HepG2 (cell line): ENCODE measurements around the gene ZNF512B. TPM values are rescaled to one million over a fixed set of nuclear protein-coding genes. Genes with fewer than 3 reads are reported as not detected.

Experiments used
- ATAC-seq: fragments of 200-7000 bp; cut with Tn5 transposase; 3 replicates; pipeline ENCODE4 v1.9.1; 2020; ENCODE audit warnings: mild to moderate bottlenecking, moderate library complexity
- BruUV-seq: library from RNA; stranded (reverse); fragments of 400-500 nt; replicated peaks from 2 replicates; lab custom pipeline; 2021; lab: Mats Ljungman, UMichigan
- CTCF ChIA-PET: fragments of 300-600 bp; formaldehyde crosslinking; extraction: SDS; loops from one replicate; lab custom pipeline; 2021; ENCODE audit warnings: low total read pairs, inconsistent platforms, low intra/inter-chr PET ratio; lab: Yijun Ruan, JAX
- POLR2A ChIA-PET: fragments of 350-600 bp; sonication (Branson Sonifier 250); formaldehyde crosslinking; loops from one replicate; lab custom pipeline; 2020; ENCODE audit warnings: antibody characterized with exemption, inconsistent platforms; lab: Yijun Ruan, JAX
- DNase-seq: peaks from one replicate; pipeline ENCODE4 v3.0.0-alpha.2; 2015; ENCODE audit warnings: low spot score
- FAIRE-seq: peaks from 3 replicates; lab custom pipeline; 2011; peaks lifted over from hg19 to GRCh38; lab: Jason Lieb, UNC
- H2AFZ ChIP-seq: one replicate; pipeline ENCODE4 v1.6.1; 2011; ENCODE audit warnings: low read length, inconsistent platforms
- H3K27ac ChIP-seq: fragments of 300-600 bp; 3 replicates; pipeline ENCODE4 v1.8.0; 2011; ENCODE audit warnings: mixed run types, mild to moderate bottlenecking, mixed read lengths, low read length, inconsistent platforms; ENCODE audit not compliant: insufficient read depth; ENCODE audit errors: extremely low read length
- H3K27me3 ChIP-seq, 2 experiments: fragments of 200-600 bp in 1 of 2; 2 replicates in 1 of 2; 3 replicates in 1 of 2; pipeline versions ENCODE4 v1.6.0 to v1.8.0; 2011; ENCODE audit warnings: low read length in 2 of 2, mild to moderate bottlenecking in 2 of 2, moderate library complexity in 2 of 2, inconsistent platforms in 1 of 2; ENCODE audit not compliant: insufficient read depth in 2 of 2, control insufficient read depth in 1 of 2
- H3K36me3 ChIP-seq, 2 experiments: fragments of 200-600 bp in 1 of 2; replicated peaks in 1 of 2; 2 replicates in 1 of 2; 3 replicates in 1 of 2; pipeline versions ENCODE4 v1.5.1 to v1.8.0; 2011; ENCODE audit warnings: low read length in 2 of 2, inconsistent platforms in 1 of 2; ENCODE audit not compliant: insufficient read depth in 2 of 2, control insufficient read depth in 1 of 2
- H3K4me1 ChIP-seq: 2 replicates; pipeline ENCODE4 v1.5.1; 2012; ENCODE audit warnings: low read length, inconsistent platforms; ENCODE audit not compliant: insufficient read depth
- H3K4me2 ChIP-seq: 2 replicates; pipeline ENCODE4 v1.6.0; 2011; ENCODE audit warnings: low read depth, low read length, inconsistent platforms
- H3K4me3 ChIP-seq, 3 experiments: fragments of 200-600 bp in 1 of 3; sonication (generic), shearing (Covaris generic) in 1 of 3; replicated peaks in 1 of 3; 2 replicates each; pipeline ENCODE4 v1.5.1; 2011 to 2016; ENCODE audit warnings: low read length in 3 of 3, inconsistent platforms in 2 of 3, low read depth in 2 of 3, mild to moderate bottlenecking in 2 of 3, control low read depth in 1 of 3, mixed read lengths in 1 of 3; ENCODE audit not compliant: insufficient read depth in 1 of 3
- H3K79me2 ChIP-seq: one replicate; pipeline ENCODE4 v1.6.1; 2011; ENCODE audit warnings: low read length, inconsistent platforms; ENCODE audit not compliant: insufficient read depth
- H3K9ac ChIP-seq: 2 replicates; pipeline ENCODE4 v1.6.0; 2011; ENCODE audit warnings: mild to moderate bottlenecking, low read depth, low read length, inconsistent platforms; ENCODE audit not compliant: insufficient read depth
- H3K9me3 ChIP-seq: 2 replicates; pipeline ENCODE4 v1.5.1; 2012; ENCODE audit warnings: mild to moderate bottlenecking, low read length
- H4K20me1 ChIP-seq: 2 replicates; pipeline ENCODE4 v1.6.0; 2011; ENCODE audit warnings: inconsistent platforms, mild to moderate bottlenecking, low read length, moderate library complexity; ENCODE audit not compliant: insufficient read depth
- CHCHD3 ChIP-seq: sonication (generic); formaldehyde crosslinking; IDR thresholded peaks from 2 replicates; pipeline ENCODE4 v1.8.0; 2022; ENCODE audit warnings: mild to moderate bottlenecking, missing genetic modification reagents, moderate library complexity
- FOXK1 ChIP-seq: sonication (generic); formaldehyde crosslinking; IDR thresholded peaks from 2 replicates; pipeline ENCODE4 v1.4.0; 2020; ENCODE audit warnings: low read depth, missing genetic modification reagents, borderline replicate concordance
- HMG20A ChIP-seq: IDR thresholded peaks from 2 replicates; pipeline ENCODE4 v1.6.1; 2016; ENCODE audit warnings: borderline replicate concordance
- SYNCRIP ChIP-seq: fragments of 200-400 bp; formaldehyde crosslinking; IDR thresholded peaks from 2 replicates; pipeline ENCODE4 v1.6.1; 2018; ENCODE audit warnings: mild to moderate bottlenecking, low read depth, low read length; ENCODE audit not compliant: insufficient read depth
- ZNF563 ChIP-seq: sonication (generic); formaldehyde crosslinking; IDR thresholded peaks from 2 replicates; pipeline ENCODE4 v1.8.0; 2022; ENCODE audit warnings: mild to moderate bottlenecking, moderate library complexity, missing genetic modification reagents
- WGBS: methylation state at CpG from one replicate; pipeline ENCODE4 v1.1.6; 2017; ENCODE audit warnings: low lambda C conversion rate; 5-methylcytosine and 5-hydroxymethylcytosine counted together
- in situ Hi-C: cut with HindIII; loops from 2 replicates; pipeline ENCODE4 v1.10.0; 2017; ENCODE audit warnings: low pct_unique_long_range_greater_than_20kb; ENCODE audit not compliant: extremely low pct_ligation_motif_present
- intact Hi-C: fragments of 100-400 bp; cut with micrococcal nuclease; formaldehyde crosslinking; loops from one replicate; pipeline ENCODE4 v1.10.0; 2022; ENCODE audit not compliant: unreplicated experiment
- polyA plus RNA-seq, 8 experiments: library from polyadenylated mRNA; depleted of rRNA in 3 of 8; stranded (reverse) in 7 of 8; unstranded in 1 of 8; fragments of >200 nt; fragmentation: Illumina TruSeq in 4 of 8; extraction: Trizol in 4 of 8; gene quantifications; 2 replicates each; pipeline versions ENCODE4 v1.2.1 to v1.2.3, GENCODE V29; 2011 to 2016; ENCODE audit warnings: low read depth in 4 of 8, missing spikeins in 1 of 8, mixed read lengths in 1 of 8; ENCODE audit not compliant: insufficient read depth in 1 of 8
- total RNA-seq, 5 experiments: library from RNA; depleted of rRNA; stranded (reverse); fragments of >200 nt; fragmentation: Illumina TruSeq; extraction: Trizol; gene quantifications; 2 replicates each; pipeline ENCODE4 v1.2.3, GENCODE V29; 2016; ENCODE audit warnings: low read depth in 1 of 5
- TF ChIP-seq, protein P1 (sequence below), 2 experiments: fragments of 450-650 bp in 1 of 2; sonication (generic) in 1 of 2; formaldehyde crosslinking in 1 of 2; IDR thresholded peaks; 2 replicates each; pipeline versions ENCODE4 v1.6.1 to v1.8.0; 2016 to 2022; ENCODE audit warnings: antibody characterized with exemption in 1 of 2, mild to moderate bottlenecking in 1 of 2, missing genetic modification reagents in 1 of 2
- TF ChIP-seq, protein P2 (sequence below): sonication (generic); formaldehyde crosslinking; IDR thresholded peaks from 2 replicates; pipeline ENCODE4 v1.4.0; 2020; ENCODE audit warnings: missing genetic modification reagents

ZNF512B gene
- total and polyA plus RNA-seq, 2 of the 13 experiments (the other 11 are each of a cell fraction or from before 2014, with no cell fraction given): 11.5 to 30.6 TPM

DNA sequence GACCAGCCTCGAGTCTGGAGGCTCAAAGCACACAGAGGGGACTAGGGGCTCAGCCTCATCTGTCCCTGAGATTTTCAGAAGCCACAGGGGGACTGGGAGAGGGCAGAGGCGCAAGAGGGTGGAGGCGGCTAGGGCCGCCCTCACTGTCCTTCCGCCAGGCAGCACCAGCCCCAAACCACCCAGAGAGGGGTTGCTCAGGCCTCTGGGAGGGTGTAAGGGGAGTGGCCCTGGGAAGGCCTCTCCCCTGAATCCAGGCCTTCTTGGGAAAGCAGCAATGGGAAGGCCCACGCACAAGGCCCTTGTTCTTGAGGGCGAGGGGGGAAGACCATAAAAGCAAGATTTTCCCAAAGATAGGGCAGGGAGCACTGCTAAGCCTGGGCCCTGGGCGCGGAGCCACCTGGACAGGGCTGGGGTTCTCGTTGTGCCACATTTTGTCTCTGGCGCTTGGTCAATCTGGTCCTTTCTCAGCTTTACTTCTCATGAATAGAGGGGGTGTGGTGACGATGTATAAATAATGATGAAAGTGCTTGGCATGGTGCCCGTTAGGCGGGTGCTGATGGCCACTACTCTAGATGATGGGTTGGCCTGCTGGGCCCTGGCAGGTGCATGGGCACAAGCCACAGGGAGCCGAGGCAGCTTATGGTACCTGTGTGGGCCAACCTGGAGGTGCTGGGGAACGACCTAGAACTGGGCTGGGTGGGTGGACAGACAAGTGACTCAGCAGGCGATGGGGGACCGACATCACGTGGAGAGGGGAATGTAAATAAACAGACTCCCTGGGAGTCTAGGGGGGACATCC, 4.9 kb upstream of the ZNF512B start (continued):
- TF ChIP-seq ZNF563 (CRISPR knock-in tag) (no peak), HMG20A (no peak)

DNA sequence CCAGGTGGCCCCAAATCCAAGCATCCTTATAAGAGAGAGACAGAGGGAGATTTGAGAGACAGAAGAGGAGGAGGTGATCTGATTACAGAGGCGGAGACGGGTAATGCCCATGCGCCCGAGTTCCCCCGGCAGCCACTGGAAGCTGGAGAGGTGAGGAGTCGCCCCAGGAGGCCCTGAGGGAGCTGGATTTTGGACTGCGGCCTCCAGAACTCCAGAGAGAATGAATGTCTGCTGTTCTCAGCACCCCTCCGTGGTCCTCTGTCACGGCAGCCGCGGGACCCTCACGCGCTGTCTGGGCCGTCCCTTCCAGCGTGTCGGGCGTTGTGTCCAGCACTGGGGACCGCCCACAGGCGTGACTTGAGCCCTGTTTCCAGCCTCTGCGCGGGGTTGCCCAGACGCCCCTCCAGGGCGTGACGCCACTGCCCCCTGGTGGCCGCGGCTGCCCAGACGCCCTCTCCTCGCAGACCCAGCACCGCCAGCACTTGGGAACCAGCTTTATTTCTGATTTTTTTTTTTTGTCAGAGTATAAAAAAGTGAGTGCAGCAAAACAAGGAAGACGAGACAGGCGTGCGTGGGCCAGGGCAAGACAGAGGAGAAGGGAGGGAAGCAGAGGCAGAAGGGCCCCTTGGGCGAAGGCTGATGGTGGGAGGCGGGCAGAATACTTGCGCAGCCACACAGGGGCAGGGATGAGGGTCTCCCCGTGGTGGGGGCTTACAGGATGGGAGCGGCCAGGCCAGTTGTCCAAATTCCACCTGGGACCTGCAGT, 4.1 kb upstream of the ZNF512B start:
- Histone ChIP-seq H2AFZ (peak overlapping the region; percentile 45), H3K36me3 (no peaks in the 10 kb centered on the region; a peak in 2 of 5 replicates), H4K20me1 (no peaks in the 10 kb centered on the region; the same call in 1 of the 2 replicates), H3K9me3 (no peaks in the 10 kb centered on the region), H3K4me3 (peak overlapping the region; percentile 43 to 75 (median 61); a peak in 5 of 6 replicates), H3K27me3 (no peaks in the 10 kb centered on the region), H3K79me2 (peaks cover 4% of the 10 kb centered on the region), H3K4me1 (peaks cover 54% of the 10 kb centered on the region), H3K9ac (peak overlapping the region; percentile 42; the same call in 1 of the 2 replicates), H3K4me2 (peak overlapping the region; percentile 91), H3K27ac (peak overlapping the region; percentile 13)
- in situ Hi-C loops: no loop called here
- DNase-seq: peak; percentile 86
- no TSS peak for BruUV-seq
- WGBS: 15% methylated on average over 30 of the region's 37 CpGs
- ATAC-seq: peak; percentile 74
- POLR2A ChIA-PET: interaction anchor here (0.7 to 2.7 kb wide), 15 partner anchors 16 to 437 kb away, joined by 3 to 17 read pairs (median 3); partner anchors contain the start of genes C20orf204, HELZ2, PTK6 and TPD52L2
- peak; percentile 64 for FAIRE-seq
- CTCF ChIA-PET: interaction anchor here (0.5 to 2.4 kb wide), 10 partner anchors 18 to 436 kb away, joined by 3 to 18 read pairs (median 4); partner anchors contain the start of genes ARFRP1 and ZGPAT
- intact Hi-C loops: loop anchor here (5.0 kb wide), 1 partner anchor 437 kb away; the partner anchor contains the start of gene PTK6
- TF ChIP-seq, protein P1, sequence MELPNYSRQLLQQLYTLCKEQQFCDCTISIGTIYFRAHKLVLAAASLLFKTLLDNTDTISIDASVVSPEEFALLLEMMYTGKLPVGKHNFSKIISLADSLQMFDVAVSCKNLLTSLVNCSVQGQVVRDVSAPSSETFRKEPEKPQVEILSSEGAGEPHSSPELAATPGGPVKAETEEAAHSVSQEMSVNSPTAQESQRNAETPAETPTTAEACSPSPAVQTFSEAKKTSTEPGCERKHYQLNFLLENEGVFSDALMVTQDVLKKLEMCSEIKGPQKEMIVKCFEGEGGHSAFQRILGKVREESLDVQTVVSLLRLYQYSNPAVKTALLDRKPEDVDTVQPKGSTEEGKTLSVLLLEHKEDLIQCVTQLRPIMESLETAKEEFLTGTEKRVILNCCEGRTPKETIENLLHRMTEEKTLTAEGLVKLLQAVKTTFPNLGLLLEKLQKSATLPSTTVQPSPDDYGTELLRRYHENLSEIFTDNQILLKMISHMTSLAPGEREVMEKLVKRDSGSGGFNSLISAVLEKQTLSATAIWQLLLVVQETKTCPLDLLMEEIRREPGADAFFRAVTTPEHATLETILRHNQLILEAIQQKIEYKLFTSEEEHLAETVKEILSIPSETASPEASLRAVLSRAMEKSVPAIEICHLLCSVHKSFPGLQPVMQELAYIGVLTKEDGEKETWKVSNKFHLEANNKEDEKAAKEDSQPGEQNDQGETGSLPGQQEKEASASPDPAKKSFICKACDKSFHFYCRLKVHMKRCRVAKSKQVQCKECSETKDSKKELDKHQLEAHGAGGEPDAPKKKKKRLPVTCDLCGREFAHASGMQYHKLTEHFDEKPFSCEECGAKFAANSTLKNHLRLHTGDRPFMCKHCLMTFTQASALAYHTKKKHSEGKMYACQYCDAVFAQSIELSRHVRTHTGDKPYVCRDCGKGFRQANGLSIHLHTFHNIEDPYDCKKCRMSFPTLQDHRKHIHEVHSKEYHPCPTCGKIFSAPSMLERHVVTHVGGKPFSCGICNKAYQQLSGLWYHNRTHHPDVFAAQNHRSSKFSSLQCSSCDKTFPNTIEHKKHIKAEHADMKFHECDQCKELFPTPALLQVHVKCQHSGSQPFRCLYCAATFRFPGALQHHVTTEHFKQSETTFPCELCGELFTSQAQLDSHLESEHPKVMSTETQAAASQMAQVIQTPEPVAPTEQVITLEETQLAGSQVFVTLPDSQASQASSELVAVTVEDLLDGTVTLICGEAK (IDR thresholded peaks at IDR 0.05): no peak
- TF ChIP-seq, protein P1 (CRISPR knock-in tag; IDR thresholded peaks at IDR 0.05): peak; percentile 48
- TF ChIP-seq FOXK1 (CRISPR knock-in tag) (peak; percentile 91), SYNCRIP (no peak), CHCHD3 (0 out of 2 replicates have a peak, but pooled peaks have one; percentile 69)
- TF ChIP-seq, protein P2, sequence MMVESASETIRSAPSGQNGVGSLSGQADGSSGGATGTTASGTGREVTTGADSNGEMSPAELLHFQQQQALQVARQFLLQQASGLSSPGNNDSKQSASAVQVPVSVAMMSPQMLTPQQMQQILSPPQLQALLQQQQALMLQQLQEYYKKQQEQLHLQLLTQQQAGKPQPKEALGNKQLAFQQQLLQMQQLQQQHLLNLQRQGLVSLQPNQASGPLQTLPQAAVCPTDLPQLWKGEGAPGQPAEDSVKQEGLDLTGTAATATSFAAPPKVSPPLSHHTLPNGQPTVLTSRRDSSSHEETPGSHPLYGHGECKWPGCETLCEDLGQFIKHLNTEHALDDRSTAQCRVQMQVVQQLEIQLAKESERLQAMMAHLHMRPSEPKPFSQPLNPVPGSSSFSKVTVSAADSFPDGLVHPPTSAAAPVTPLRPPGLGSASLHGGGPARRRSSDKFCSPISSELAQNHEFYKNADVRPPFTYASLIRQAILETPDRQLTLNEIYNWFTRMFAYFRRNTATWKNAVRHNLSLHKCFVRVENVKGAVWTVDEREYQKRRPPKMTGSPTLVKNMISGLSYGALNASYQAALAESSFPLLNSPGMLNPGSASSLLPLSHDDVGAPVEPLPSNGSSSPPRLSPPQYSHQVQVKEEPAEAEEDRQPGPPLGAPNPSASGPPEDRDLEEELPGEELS: peak; percentile 79; the same call in 1 of the 2 replicates
